HG03066 (cell line): ENCODE results near the gene ZNF195.
"Not testable (repeated sequence)": the region's sequence is repeated elsewhere in the genome, so short reads cannot be mapped to it uniquely, and the experiment has no call there.

Experiments
- ATAC-seq: cut with Tn5 transposase; IDR thresholded peaks from one replicate; pipeline ENCODE4 v1.9.1; 2021; ENCODE audit warnings: low read depth; ENCODE audit not compliant: unreplicated experiment

Gene ZNF195

DNA sequence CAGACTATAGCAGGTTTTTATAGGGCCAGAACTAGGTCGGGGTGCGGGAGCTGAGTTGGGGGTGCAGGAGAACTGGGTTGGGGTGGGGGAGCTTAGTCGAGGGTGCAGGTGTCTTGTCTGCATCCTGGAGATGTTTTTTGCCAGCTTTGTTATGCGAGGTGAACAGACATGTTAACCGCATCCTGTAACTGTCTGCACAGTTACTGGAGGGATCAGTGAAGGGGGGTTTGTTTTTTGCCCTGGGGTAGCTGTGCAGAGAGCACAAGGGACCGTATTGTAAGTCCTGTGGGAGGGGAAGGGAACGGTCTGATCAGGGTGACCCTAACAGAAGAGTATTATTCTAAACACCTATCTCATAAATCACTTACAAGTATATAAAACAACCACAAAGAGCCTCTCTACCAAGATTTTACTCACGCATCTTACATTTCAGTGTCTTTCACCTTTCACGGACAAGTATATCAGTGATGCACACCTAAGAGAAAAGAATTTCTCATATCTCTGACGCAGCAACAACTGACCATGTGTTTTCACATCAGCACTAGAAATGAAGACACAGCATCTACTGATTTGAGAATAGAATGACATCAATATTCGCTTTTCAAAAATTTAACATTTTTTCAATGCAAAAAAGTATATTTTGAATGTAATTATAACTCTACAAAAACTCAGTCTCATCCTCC, 20.8 kb downstream of the ZNF195 start:
- no peak for ATAC-seq

DNA sequence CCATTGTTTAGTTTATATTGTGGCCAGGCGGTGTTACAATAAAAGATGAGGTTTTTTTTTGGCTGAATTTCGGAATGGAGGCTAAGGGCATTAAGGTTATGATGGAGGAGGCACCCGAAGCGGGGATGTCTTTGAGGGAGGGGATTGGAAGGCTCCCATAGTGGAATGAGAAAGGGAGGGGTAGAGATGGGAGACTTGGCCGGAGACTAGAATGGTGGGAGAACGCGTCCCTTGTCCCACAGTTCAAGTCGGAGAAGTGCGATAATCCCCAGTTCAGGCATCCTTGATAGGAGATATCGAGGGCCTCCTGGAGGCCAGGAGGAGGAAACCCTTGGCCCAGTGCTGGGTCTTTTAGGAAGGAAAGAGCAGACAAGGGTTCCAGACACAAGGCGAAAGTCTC, 21.6 kb downstream of the ZNF195 start:
- no peak for ATAC-seq

DNA sequence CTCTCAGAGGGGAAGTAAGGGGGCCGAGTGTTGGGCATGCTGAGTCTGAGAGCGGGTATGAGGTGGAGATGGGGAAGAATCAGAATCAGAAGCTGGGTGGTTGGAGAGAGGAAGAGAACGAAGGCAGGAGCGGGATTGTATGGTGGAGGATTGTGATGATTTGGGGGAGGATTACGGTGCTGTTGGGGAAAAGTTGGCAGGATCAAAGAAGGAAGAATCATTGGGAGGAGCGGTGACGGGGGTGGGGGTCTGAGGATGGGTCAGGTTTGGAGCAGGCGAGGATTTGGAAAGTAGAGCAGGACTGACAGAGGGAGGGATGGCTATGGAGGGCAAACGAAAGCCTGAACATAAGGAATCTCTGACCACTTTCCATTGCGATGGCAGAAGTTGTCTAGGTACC, 22.1 kb downstream of the ZNF195 start:
- ATAC-seq, result no peak

DNA sequence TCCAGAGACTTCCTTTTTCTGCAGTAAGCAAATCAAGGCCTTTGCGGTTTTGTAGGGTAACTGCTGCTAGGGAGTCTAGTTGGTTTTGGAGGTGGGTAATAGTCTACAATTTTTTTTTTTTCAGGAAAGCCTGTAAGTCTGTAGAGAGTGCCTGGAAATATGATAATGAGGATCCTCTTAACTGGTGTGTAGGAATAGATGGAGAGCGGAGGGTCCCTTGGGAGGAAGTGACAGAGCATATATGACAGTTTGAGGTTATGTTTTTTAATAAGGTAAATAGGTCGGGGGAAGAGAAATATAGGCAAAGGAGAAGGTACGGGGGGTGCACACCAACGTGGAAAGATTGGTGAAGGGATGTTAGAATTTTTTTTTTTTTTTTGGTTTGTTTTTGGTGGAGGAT, 25.9 kb downstream of the ZNF195 start:
- ATAC-seq, result no peak

DNA sequence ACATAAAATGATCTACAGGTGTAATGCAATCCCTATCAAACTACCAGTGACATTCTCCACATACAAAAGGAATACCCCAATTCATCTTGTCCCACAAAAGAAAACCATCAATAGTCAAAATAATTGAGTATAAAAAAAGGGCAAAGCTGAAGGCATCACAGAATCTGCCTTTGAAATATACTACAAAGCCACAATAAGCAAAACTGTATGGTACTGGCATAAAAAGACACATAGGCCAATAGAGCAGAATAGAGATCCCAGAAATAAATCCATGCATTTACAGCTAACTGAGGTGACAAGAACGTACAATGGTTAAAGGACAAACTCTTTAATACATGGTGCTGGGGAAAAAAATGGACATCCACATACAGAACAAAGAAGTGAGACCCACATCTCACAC, 31.8 kb downstream of the ZNF195 start:
- no peak for ATAC-seq

DNA sequence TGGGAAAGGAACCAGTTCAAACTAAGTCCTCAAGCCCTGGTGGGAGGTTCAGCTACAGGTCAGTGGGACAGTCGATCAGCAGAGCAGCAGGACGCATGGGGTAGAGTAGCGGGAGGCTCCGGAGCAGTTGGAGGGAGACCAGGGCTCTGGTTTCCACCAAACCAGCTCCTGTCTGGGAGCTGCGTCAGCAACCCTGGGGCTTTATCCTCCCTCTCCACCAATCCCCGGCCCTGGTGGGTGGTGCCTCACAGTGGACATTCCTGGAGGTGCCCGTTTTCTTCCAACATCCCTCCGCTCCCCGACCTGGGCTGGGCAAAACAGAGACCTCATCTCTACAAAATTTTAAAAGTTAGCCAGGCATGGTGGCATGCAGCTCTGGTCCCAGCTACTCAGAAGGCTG, 32.4 kb downstream of the ZNF195 start:
- ATAC-seq, result no peak

DNA sequence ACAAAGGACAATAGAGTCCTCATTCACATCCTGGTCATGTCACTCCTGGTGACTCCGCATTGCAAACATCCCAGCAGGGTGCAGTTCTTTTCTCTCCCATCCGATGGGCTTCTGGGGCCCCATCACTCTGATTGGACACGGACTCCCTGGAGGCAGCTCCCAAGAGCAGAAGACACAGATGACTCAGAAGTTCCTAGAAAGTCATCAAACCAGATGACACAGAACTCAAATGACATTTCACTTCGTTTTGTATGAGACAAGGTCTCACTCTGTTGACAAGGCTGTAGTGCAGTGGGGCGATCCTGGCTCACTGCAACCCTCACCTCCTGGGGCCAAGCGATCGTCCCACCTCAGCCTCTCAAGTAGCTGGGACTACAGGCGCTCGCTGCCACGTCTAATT, 33.2 kb downstream of the ZNF195 start:
- no peak for ATAC-seq

DNA sequence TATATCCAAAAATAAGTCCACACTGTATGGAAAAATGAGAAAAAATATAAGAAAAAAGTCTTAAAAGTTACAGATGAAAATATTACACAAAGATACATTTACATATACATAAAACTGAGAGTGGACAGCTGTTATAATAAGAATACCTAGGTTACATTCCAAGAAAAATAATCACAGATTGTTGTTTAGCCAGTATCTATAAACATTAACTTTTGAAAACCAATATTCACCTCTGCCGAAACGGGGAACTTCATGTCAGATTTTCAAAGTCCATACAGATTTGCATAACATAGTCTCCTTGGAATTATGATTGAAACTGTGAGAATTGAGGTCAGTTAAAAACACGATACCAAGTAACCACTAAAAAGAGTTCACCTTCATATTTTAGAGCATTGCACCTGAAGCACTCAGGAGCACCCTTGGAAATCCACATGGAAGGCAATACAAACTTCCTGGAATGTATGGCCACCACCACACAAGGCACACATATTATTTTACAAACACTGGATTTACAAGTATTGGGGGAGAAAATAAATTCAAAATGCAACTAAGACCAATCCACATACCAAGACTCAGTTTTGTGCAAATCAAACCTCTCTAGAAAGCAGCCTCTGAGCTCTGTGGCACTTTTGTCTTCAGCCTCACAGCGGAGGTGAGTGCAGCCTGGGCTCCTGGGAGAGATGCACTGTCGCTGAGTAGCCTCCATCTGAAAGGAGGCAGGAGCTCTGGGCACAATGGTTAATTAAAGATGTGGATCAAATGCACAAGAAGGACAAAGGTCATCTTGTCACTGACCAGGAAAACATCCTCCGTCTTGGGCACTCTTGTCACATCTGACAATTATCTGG, 34.4 kb downstream of the ZNF195 start:
- ATAC-seq, result no peak

DNA sequence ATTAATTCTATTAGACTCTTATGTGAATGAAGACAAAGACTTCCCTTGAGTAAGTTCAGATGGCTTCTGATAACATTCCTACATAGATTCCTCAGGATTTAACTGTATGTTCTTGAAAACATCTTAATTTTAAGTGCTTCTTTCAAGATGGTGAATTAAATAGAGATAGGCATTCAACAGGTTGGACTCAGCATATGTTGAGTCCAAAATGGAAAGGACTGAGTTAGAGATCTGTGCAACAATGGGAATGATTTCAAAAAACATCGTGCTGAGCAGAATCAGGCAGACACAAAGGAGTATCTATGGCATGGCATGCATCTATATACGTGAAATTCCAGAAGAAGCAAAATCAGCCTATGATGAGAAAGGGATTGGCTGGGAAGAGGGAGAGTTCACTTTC, 36.2 kb downstream of the ZNF195 start:
- ATAC-seq, result no peak

DNA sequence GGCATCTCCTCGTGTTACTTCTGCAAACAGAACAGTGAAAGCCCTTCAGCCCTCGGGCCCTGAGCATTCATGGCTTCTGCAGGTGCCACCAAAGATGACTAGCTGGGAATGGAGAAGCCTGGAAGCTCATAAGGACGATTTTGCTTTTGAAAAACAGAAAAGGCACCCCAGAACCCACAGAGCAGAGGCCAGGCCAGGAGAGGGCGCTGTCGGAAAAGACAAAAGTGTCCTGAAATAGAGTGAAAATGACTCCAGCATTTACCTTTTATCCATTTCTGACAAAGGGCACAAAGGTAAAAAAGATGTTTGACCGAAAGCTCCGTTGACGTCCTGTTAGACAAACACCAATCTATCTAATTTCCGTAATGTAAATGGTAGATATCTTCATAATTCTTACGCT, 37.6 kb downstream of the ZNF195 start:
- no peak for ATAC-seq

DNA sequence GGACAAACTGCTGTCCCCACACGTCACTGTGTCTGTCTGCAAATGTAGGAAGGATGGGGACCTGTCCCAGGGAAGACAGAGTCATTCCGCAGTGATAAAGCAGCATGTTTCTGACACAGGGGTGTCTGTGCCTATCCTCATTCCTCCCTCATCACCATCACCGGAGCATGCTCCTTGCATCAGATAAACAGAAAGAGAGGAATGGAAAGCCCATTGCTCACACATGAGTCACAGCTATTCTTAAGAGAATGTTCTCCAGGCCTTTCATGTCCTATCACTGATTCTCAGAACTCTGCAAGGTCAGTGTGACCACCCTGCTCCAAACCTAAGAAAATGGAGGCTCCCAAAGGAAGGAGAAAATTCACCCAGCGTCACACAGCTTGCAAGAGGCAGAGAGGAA, 38.9 kb downstream of the ZNF195 start:
- no peak for ATAC-seq

DNA sequence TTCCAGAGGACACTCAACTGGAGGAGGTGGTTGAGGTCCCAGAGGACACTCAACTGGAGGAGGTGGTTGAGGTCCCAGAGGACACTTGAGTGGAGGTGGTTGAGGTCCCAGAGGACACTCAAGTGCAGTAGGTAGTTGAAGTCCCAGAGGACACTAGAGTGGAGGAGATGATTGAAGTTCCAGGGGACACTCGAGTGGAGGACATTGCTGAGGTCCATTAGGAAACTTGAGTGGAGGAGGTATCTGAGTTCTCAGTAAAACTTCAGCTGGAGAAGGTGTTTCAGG, 39.7 kb downstream of the ZNF195 start:
- no peak for ATAC-seq

DNA sequence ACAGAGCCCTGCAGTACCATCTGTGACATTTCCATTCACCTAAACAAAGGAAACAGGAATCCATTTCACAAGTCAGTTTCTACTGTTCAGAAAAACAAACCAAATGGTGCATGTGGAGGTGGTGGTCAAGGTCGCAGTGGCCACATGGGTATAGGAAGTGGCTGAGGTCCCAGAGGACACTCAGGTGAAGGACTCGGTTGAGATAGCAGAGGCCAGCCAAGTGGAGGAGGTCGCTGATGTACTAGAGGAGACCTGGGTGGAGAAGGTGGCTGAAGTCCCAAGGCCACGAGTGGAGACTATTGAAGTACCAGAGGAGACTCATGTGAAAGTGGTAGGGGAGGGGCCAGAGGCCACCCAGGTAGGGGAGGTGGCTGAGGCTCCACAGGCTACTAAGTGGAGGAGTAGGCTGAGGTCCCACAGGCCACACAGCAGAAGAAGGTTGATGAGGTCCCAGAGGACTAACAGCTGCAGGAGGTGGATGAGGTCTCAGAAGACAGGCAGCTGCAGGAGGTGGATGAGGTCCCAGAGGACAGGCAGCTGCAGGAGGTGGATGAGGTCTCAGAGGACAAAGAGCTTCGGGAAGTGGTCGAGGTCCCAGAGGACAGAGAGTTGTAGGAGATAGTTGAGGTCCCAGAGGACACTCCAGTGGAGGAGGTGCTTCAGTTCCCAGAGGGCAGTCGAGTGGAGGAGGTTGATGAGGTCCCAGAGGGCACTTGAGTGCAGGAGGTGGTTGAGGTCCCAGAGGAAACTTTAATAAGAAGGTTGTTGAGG, 40.2 kb downstream of the ZNF195 start:
- no peak for ATAC-seq

DNA sequence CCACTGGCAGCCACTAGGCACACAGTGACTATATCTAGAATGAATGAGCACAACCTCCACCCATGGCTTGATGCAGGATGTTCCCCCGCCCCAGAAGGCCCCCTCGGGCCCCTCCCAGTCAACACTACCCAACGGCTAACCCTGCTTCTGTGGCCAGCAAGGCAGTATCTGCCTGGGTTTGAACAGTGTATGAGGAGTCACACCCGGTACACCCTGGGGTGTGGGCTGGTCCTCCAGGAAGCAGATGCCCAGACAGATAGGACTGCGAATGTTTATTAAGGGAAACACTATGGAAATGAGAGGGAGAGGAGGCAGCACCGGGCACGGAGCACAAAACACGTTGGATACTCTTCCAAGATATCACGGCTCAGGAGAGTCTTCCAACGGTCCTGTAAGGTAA, 42.5 kb downstream of the ZNF195 start:
- not testable (repeated sequence) for ATAC-seq

DNA sequence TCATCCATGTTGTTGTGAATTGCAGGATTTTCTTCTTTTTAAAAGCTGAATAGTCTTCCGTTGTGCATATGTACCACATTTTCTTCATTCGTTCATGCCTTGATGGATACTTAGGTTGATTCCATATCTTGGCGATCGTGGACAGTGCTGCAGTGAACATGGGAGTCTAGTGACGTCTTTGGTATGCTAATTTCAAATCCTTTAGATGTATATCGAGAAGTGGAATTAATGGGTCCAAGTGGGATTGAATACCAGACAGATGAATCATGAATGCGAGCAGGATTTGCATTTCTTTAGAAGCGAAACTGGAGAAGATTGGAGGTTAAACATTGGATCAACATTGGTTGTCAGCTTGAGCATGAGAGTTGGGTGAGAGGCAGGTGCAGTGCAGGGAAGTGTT, 45.8 kb downstream of the ZNF195 start:
- ATAC-seq, result not testable (repeated sequence)

DNA sequence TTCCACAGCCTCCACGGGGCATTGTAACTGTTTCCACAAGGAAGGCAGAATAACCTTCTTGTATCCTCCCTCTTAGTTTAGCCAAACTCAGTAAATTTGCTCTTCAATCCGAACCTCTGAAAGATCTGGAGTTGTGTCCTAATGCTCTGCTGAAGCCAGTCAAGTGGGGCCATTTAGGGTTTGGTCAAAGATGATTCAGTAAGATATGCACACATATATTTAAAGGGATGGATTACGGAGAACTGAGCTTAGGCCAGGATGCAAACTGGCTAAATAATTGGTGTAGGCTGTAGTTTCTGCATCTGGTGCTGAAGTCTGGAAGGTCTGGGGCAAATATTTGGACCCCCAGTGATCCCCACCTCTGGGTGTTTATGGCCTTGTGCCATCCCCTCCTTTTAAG, 47.9 kb downstream of the ZNF195 start:
- not testable (repeated sequence) for ATAC-seq

DNA sequence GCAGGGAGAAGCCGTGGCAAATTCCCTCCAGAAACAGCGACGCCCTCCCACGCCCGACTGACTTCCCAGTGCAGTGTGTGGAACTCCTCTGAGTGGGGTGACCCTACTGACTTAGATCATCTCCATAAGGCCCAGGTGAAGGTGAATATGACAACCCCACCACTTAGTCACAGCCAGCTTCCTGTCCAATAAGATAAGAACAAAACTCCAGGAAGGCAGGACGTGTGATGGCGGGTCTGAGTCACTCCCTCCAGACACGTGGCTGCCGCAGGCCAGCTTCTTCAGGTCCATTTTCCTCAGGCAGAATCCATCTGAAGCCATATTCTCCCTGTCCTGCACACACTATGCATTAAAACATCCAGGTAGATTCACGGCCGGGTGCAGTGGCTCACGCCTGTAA, 48.9 kb downstream of the ZNF195 start:
- ATAC-seq, result not testable (repeated sequence)

DNA sequence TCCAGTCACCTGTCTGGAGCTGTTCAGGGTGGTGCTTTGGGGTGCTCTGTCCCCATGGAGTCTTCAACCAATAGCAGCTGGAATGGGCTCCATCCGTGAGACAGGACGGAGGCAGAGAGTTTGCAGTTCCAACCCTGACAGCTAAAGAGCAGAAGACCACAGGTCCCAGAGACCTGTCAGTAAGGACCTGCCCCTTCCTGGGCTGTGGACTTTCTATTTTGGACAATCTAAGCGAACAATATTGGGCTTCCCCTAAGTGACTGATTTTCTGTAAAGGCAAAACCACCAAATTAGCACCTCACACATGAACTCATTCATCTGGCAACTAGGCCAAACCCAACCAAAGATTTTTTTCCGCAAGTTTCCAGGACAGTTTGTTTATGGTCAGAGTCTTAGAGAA, 50.4 kb downstream of the ZNF195 start:
- ATAC-seq, result not testable (repeated sequence)

DNA sequence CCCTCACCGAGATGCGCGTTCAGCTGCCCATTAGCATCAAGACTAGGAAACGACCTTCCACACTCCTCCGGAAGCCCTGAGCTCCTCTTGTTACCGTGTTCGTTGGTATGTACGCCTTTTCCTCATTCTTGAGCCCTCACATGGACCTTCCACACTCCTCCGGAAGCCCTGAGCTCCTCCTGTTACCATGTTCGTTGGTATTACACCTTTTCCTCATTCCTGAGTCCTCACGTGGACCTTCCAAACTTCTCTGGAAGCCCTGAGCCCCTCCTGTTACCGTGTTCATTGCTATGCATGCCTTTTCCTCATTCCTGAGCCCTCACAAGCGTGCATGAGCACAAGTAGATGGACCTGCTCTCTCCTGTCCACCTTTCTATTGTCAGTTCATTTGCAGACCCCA, 52.5 kb downstream of the ZNF195 start:
- not testable (repeated sequence) for ATAC-seq

DNA sequence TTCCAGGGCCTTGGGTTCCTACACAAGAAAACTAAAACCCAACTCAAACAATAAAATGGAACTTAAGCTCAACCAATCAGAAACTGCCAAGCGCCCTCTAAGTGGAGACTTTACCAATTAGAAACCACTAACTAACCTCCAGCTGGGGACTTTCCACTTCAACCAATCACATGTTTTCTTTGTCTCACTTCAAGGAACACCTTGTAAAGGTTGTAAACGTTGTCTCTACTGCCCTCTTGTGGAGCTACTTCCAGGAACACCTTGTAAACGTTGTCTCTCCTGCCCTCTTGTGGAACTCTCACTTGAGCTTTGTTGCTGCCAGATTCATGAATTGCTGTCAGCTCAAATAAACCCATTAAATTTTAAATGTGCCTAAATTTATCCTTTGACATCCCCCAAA, 54.2 kb downstream of the ZNF195 start:
- not testable (repeated sequence) for ATAC-seq
